SHP77 (cell line): ENCODE data around the gene MILR1.
"Not testable (repeated sequence)": the region's sequence is repeated elsewhere in the genome, so short reads cannot be mapped to it uniquely, and the experiment has no call there.

ENCODE experiments used
- DNase-seq, 2 experiments: peaks; one replicate each; lab custom pipeline; 2025; lab: John Stamatoyannopoulos, UW

Gene MILR1

GRCh38 chr17:64426596-64426995 is 22.3 kb upstream of the MILR1 start:
- peak in 1 of 2 experiments; percentile 14 for DNase-seq

GRCh38 chr17:64428406-64428805 is 20.5 kb upstream of the MILR1 start:
- DNase-seq = no peak

GRCh38 chr17:64430036-64430435 is 18.9 kb upstream of the MILR1 start:
- DNase-seq = not testable (repeated sequence)

GRCh38 chr17:64431534-64431933 is 17.4 kb upstream of the MILR1 start:
- DNase-seq = no peak

- no peak for DNase-seq
Measured at GRCh38 chr17:64437944-64438525, 10.9 kb upstream of the MILR1 start.

DNA sequence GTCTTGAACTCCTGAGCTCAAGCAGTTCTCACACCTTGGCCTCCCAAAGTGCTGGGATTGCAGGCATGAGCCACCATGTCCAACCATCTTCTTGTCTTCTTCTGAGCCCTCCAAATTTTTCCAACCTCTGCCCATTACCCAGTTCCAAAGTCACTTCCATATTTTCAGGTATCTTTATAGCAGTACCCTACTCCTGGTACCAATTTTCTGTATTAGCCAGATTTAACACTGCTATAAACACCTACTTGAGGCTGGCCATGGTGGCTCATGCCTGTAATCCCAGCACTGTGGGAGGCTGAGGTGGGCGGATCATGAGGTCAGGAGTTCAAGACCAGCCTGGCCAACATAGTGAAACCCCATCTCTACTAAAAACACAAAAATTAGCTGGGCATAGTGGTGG is 9.4 kb upstream of the MILR1 start:
- DNase-seq = not testable (repeated sequence)

DNA sequence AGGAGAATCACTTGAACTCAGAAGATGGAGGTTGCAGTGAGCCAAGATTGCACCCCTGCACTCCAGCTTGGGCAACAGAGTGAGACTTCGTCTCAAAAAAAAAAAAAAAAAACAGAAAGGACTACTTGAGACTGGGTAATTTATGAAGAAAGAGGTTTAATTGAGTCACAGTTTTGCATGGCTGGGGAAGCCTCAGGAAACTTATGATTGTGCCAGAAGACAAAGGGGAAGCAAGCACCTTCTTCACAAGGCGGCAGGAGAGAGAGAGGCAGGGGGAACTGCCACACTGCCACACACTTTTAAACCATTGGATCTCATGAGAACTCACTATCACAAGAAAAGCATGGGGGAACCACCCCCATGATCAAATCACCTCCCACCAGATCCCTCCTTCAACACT is 9.0 kb upstream of the MILR1 start:
- no peak for DNase-seq

GRCh38 chr17:64441772-64442540 is 7.0 kb upstream of the MILR1 start:
- DNase-seq = no peak

GRCh38 chr17:64442541-64442971 is 6.4 kb upstream of the MILR1 start:
- no peak for DNase-seq

DNA sequence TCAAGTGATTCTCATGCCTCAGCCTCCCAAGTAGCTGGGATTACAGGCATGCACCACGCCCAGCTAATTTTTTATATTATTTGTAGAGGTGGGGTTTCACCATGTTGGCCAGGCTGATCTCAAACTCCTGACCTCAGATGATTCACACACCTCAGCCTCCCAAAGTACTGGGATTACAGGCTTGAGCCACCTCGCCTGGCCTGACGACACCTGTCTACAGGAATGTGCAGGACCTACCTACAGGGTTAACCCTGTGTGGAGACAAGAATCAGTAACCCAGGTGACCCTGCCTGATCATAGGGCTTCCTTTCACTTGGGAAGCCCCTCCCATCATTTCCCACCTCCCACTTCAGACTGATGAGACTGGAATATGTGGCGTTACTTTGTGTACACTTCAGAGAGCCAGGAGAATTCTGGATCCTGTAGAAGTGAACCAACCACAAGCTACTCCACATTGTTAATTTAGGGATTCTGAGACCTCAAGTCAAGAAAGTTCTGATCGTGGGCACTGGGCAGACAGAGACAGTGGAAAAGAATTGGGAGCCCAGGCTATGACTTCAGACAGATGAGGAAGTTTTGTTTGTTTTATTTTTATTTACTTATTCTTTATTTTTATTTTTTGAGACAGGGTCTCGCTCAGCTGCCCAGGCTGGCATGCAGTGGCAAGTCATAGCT is 5.7 kb upstream of the MILR1 start:
- DNase-seq = no peak

DNA sequence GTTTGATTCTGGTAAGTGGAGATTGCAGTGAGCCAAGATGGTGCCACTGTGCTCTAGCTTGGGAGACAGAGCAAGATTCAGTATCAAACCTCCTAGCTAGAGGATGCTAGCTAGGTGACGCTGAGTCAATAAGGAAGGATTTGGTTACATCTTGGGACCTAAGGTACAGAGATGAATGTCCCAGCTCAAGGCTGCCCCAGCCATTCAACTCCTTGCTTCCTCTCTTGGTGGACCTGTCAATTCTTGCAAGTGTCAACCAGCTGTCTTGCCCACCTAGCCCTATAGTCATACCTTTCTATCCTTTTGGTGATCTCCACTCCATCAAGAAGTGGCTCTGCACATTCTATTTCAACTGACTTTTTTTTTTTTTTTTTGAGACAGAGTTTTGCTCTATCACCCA is 1.4 kb upstream of the MILR1 start:
- DNase-seq = no peak

- DNase-seq = no peak
Measured at GRCh38 chr17:64449545-64449944, 630 bp downstream of the MILR1 start.

- DNase-seq = no peak
Measured at GRCh38 chr17:64455993-64456885, 7.3 kb downstream of the MILR1 start.

DNA sequence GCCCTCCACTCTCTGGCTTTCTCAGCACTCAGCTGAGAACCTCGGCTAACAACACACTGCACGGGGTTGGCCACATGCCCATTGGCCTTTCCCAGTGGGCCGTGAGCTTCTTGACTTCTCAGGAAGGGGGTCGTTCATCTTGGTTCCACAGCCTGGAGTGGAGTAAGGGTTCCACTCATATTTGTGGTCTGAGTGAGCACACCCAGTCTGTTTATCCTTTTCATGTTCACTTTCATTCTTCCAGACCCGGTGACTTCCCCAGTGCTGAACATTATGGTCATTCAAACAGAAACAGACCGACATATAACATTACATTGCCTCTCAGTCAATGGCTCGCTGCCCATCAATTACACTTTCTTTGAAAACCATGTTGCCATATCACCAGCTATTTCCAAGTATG is 8.2 kb downstream of the MILR1 start:
- DNase-seq = no peak

- no peak for DNase-seq
Measured at GRCh38 chr17:64458756-64459155, 9.8 kb downstream of the MILR1 start.

GRCh38 chr17:64459284-64459747 is 10.4 kb downstream of the MILR1 start:
- DNase-seq = no peak

DNA sequence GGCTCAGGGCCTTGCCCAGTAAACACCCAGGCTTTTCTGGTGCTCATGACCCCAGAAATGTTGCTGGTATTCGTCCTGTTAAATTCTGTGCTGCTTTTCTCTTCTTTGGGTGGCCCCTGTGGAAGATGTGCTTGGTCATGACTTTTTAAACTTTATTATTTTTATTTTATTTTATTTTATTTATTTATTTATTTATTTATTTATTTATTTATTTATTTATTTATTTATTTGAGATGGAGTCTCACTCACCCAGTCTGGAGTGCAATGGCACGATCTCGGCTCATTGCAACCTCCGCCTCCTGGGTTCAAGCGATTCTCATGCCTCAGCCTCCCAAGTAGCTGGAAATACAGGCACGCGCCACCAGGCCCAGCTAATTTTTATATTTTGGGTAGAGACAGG is 10.9 kb downstream of the MILR1 start:
- not testable (repeated sequence) for DNase-seq

DNA sequence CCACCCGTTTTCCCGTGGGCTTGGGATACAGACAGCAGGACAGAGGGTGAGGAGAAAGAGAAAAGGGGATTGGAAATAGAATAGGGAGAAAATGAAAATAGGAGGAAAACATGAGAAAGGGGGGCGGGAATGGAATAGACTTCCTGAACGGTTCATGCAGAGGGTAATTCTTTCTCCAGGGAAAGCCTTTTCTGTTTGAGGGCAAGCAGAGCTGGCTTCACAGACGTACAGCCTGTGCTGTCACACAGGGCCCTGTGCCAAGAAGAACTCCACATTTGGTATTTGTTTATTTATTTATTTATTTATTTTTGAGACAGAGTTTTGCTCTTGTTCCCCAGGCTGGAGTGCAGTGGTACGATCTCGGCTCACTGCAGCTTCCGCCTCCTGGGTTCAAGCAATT is 12.0 kb downstream of the MILR1 start:
- DNase-seq = no peak

DNA sequence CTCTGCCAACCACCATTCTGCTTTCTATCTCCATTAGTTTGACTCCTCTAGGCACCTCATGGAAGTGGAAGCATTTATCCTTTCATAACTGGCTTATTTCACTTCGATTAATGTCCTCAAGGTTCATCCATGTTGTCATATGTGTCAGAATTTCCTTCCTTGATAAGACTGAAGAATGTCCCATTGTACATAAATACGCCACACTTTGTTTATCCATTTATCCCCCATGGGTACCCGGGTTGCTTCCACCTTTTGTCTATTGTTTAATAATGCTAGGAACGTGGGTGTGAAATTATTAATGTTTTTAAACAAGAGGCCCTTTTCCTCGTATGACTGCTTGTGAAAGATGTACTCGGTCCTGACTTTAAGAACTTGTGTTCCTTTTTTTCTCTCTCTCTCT is 12.9 kb downstream of the MILR1 start:
- no peak for DNase-seq

DNA sequence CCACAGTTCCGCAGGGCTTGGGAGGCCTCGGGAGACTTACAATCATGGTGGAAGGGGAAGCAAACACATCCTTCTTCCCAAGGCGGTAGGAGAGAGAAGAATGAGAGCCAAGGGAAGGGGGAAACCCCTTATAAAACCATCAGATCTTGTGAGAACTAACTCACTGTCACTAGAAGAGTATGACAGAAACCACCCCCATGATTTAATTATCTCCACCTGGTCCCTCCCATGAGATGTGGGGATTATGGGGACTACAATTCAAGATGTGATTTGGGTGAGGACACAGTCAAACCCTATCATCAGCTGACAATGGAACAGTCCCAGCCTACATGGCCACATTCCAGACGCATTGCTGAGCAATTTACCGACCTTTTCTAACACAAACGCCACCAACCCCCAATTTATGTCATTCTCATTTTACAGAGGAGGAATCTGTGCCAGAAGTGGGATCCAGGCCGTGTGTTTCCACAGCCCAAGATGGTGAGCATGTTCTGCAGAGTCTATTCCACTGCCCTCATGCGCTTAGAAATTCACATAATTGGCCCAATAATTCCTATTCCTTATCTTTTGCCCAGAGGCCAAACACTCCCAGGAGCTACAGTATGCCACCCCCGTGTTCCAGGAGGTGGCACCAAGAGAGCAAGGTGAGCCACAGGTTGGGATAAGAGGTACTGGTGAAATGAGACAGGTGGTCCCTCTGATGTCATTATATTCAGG is 17.3 kb downstream of the MILR1 start:
- no peak for DNase-seq

GRCh38 chr17:64466834-64467233 is 17.9 kb downstream of the MILR1 start:
- not testable (repeated sequence) for DNase-seq
